Left lung (tissue), 10 donors: ENCODE data around the gene CADM4. TPM values are rescaled to one million over a fixed set of nuclear protein-coding genes. Genes with fewer than 3 reads are reported as not detected.

Experiments
- ATAC-seq: fragments of 200-7000 bp; cut with Tn5 transposase; one replicate; pipeline ENCODE4 v1.9.1; 2020; ENCODE audit warnings: moderate library complexity
- DNase-seq, 4 donors: peaks; one replicate each; pipeline ENCODE4 v3.0.0-alpha.2; 2013 to 2020
- H3K27ac ChIP-seq, 2 donors: fragments of 200-600 bp; sonication (generic) in 1 of 2; one replicate each; pipeline versions ENCODE4 v1.5.0 to v1.8.0; 2020 to 2021
- H3K27me3 ChIP-seq, 2 donors: fragments of 200-600 bp; sonication (generic) in 1 of 2; one replicate each; pipeline versions ENCODE4 v1.5.0 to v1.8.0; 2020 to 2021
- H3K36me3 ChIP-seq, 2 donors: fragments of 200-600 bp; sonication (generic) in 1 of 2; one replicate each; pipeline versions ENCODE4 v1.5.0 to v1.8.0; 2020 to 2021
- H3K4me1 ChIP-seq, 2 donors: fragments of 200-600 bp; one replicate each; pipeline ENCODE4 v1.8.0; 2021
- H3K4me3 ChIP-seq, 2 donors: fragments of 200-600 bp; sonication (generic) in 1 of 2; one replicate each; pipeline versions ENCODE4 v1.5.0 to v1.8.0; 2020 to 2021; ENCODE audit warnings: mild to moderate bottlenecking in 1 of 2
- H3K9me3 ChIP-seq, 2 donors: fragments of 200-600 bp; sonication (generic) in 1 of 2; one replicate each; pipeline versions ENCODE4 v1.5.0 to v1.8.0; 2020 to 2021
- CTCF ChIP-seq, 2 donors: fragments of 200-600 bp; sonication (generic) in 1 of 2; IDR thresholded peaks; one replicate each; pipeline versions ENCODE4 v1.5.0 to v1.8.0; 2021; ENCODE audit warnings: antibody characterized with exemption in 2 of 2
- intact Hi-C, 2 donors: fragments of 100-400 bp; cut with DNase I; formaldehyde crosslinking; loops; one replicate each; pipeline versions ENCODE4 v1.11.2 to v1.14.2; 2022
- polyA plus RNA-seq, 6 donors: library from polyadenylated mRNA; unstranded; fragments of 120-200 nt; gene quantifications; one replicate each; pipeline ENCODE4 v1.2.1, GENCODE V29; 2013; ENCODE audit not compliant: insufficient read length in 6 of 6
- total RNA-seq, 2 donors: library from RNA; stranded (reverse); fragmentation: NEBNext Ultra II Directional; extraction: Animal tissue kit (Norgen Biotek cat#: 25700); gene quantifications; one replicate each; pipeline ENCODE4 v1.2.1, GENCODE V29; 2021
- donor health status: DM: no; HTN: yes; CAD: no.
- donor health status: DM: no; HTN: no; CAD: no.

The CADM4 gene
- total and polyA plus RNA-seq, 8 donors: 4.7 to 24.0 (median 19.6) TPM

- ATAC-seq: no peak
- Histone ChIP-seq H3K4me1 (no peaks in the 10 kb centered on the region), H3K27me3 (no peaks in the 10 kb centered on the region), H3K4me3 (no peak overlapping the region), H3K27ac (no peak overlapping the region), H3K36me3 (peaks cover 0 to 36% of the 10 kb centered on the region in 2 donors), H3K9me3 (no peaks in the 10 kb centered on the region)
- intact Hi-C loops: no loop called here
- no peak for DNase-seq
- no peak for TF ChIP-seq CTCF (IDR thresholded peaks at IDR 0.05)
These were observed 29.2 kb downstream of the CADM4 start for GRCh38 chr19:43610493-43610892.

- H3K27me3 ChIP-seq: no peaks in the 10 kb centered on the region
- H3K36me3 ChIP-seq: peaks cover 0 to 36% of the 10 kb centered on the region in 2 donors
- no peak for TF ChIP-seq CTCF (IDR thresholded peaks at IDR 0.05)
- intact Hi-C loops: no loop called here
- DNase-seq: no peak
- H3K4me1 ChIP-seq: no peaks in the 10 kb centered on the region
- H3K27ac ChIP-seq: no peak overlapping the region
- H3K9me3 ChIP-seq: no peaks in the 10 kb centered on the region
- H3K4me3 ChIP-seq: no peak overlapping the region
- ATAC-seq: no peak
These were observed 29.8 kb downstream of the CADM4 start for GRCh38 chr19:43609872-43610271.

GRCh38 chr19:43607238-43608205 is 32.1 kb downstream of the CADM4 start:
- no peak for TF ChIP-seq CTCF (IDR thresholded peaks at IDR 0.05)
- peaks cover 0 to 20% of the 10 kb centered on the region in 2 donors for H3K36me3 ChIP-seq
- no peak overlapping the region for H3K4me3 ChIP-seq
- H3K9me3 ChIP-seq: no peaks in the 10 kb centered on the region
- H3K4me1 ChIP-seq: no peaks in the 10 kb centered on the region
- intact Hi-C loops: no loop called here
- H3K27me3 ChIP-seq: no peaks in the 10 kb centered on the region
- ATAC-seq (no peak), DNase-seq (peak in 1 of 4 donors; percentile 74)
- H3K27ac ChIP-seq: no peak overlapping the region

GRCh38 chr19:43606569-43607229 is 33.0 kb downstream of the CADM4 start:
- no peaks in the 10 kb centered on the region for H3K4me1 ChIP-seq
- TF ChIP-seq CTCF (IDR thresholded peaks at IDR 0.05): no peak
- no peaks in the 10 kb centered on the region for H3K9me3 ChIP-seq
- no peak for ATAC-seq
- H3K27ac ChIP-seq: no peak overlapping the region
- no peak overlapping the region for H3K4me3 ChIP-seq
- no peak for DNase-seq
- intact Hi-C loops: no loop called here
- no peaks in the 10 kb centered on the region for H3K27me3 ChIP-seq
- peaks cover 0 to 19% of the 10 kb centered on the region in 2 donors for H3K36me3 ChIP-seq
